Stomach (tissue), 9 donors: ENCODE results near the gene PLD4. TPM values are rescaled to one million over a fixed set of nuclear protein-coding genes. Genes with fewer than 3 reads are reported as not detected.

Source experiments
- DNase-seq, 2 donors: peaks; one replicate each; pipeline versions ENCODE4 v3.0.0 to v3.0.0-alpha.2; 2013 to 2019
- H3K27ac ChIP-seq, 5 donors: fragments of 200-600 bp in 4 of 5; sonication (generic) in 4 of 5; one replicate each; pipeline ENCODE4 v1.5.1; 2013 to 2019; ENCODE audit warnings: mild to moderate bottlenecking in 1 of 5, moderate library complexity in 1 of 5
- H3K27me3 ChIP-seq, 3 donors: fragments of 200-600 bp; sonication (generic); one replicate each; pipeline ENCODE4 v1.5.1; 2017 to 2019; ENCODE audit warnings: mixed run types in 1 of 3
- H3K36me3 ChIP-seq, 4 donors: fragments of 200-600 bp; sonication (generic); 1 replicate in 3 of 4; 2 replicates in 1 of 4; pipeline ENCODE4 v1.5.1; 2016 to 2019
- H3K4me1 ChIP-seq, 4 donors: fragments of 200-600 bp; sonication (generic); one replicate each; pipeline ENCODE4 v1.5.1; 2016 to 2019
- H3K4me3 ChIP-seq, 4 donors: fragments of 200-600 bp; sonication (generic) in 3 of 4; one replicate each; pipeline ENCODE4 v1.5.1; 2016 to 2019; ENCODE audit warnings: mild to moderate bottlenecking in 1 of 4
- H3K9me3 ChIP-seq, 4 donors: fragments of 200-600 bp; sonication (generic); one replicate each; pipeline ENCODE4 v1.5.1; 2016 to 2019
- CTCF ChIP-seq, 7 experiments: fragments of 450-650 bp in 4 of 7; fragments of 200-600 bp in 3 of 7; sonication (generic) in 3 of 7; IDR thresholded peaks; one replicate each; pipeline ENCODE4 v1.5.1; 2016 to 2019; ENCODE audit warnings: antibody characterized with exemption in 7 of 7, control low read depth in 2 of 7, mild to moderate bottlenecking in 1 of 7
- EP300 ChIP-seq: sonication (generic); formaldehyde crosslinking; IDR thresholded peaks from one replicate; pipeline ENCODE4 v1.6.1; 2017; ENCODE audit warnings: antibody characterized with exemption
- POLR2A ChIP-seq, 4 donors: fragments of 450-650 bp; IDR thresholded peaks; one replicate each; pipeline ENCODE4 v1.6.1; 2016; ENCODE audit warnings: antibody characterized with exemption in 4 of 4, control low read depth in 2 of 4, mild to moderate bottlenecking in 1 of 4, moderate library complexity in 1 of 4
- POLR2AphosphoS5 ChIP-seq, 3 donors: sonication (generic); formaldehyde crosslinking; IDR thresholded peaks; one replicate each; pipeline ENCODE4 v1.6.1; 2016; ENCODE audit warnings: antibody characterized with exemption in 3 of 3
- WGBS, 5 donors: extraction: QIAGEN DNeasy Blood & Tissue Kit in 3 of 5; methylation state at CpG; one replicate each; pipeline versions ENCODE4 v1.1.5 to v1.1.7; 2013 to 2018; 5-methylcytosine and 5-hydroxymethylcytosine counted together
- intact Hi-C: fragments of 100-400 bp; cut with DNase I; formaldehyde crosslinking; loops from one replicate; pipeline ENCODE4 v1.15.1; 2023; ENCODE audit warnings: low total_unique reads
- polyA plus RNA-seq, 3 donors: library from polyadenylated mRNA; stranded (reverse); fragments of 200-250 nt; gene quantifications; one replicate each; pipeline ENCODE4 v1.2.3, GENCODE V29; 2013
- total RNA-seq, 5 donors: library from RNA; depleted of rRNA; stranded (reverse); fragments of >200 nt; gene quantifications; one replicate each; pipeline versions ENCODE4 v1.1.0 to v1.2.3, GENCODE V29; 2014 to 2016
- donor health status: healthy with polysubstance abuse.
- donor health status: Bipolar disorder and iron deficiency.
- donor health status: healthy.

PLD4 gene
- total and polyA plus RNA-seq, 8 donors = 0.14 to 2.6 (median 1.2) TPM; not detected in 4

DNA sequence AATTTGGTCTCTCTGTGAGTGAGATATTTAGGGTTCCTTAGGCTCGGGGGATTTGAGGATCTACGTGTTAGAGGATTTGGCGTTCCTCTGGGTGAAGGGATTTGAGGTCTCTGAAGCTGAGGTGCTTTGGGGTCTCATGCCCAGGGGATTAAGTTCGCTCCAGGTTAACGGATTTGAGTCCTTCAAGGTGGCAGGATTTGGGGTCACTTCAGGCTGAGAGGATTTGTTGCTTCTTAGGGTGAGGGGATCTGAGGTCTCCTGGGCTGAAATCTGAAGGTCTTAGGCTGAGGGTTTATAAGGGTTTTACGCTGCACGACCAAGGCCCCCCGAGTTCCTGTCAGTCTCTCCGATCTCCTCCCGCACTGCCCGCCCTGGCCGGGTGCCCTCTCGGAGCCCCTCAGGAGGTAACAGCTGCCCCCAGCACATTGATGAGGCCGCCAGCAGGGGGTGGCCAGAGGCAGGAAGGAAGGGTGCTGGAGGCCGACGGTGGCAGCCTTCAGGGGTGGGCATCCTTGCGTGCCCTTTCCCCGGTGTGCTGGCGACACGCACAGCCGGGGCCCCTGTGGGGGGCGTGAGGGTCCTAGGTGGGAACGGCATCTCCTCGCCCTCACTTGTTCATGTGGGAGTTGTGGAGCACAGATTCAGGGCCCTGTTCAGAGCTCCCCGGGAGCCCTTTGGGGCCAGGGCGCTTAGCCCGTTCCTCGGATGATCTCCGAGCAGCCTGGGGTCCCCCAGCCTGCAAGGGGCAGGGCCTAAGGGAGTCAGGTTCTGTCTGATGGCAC is 45.3 kb upstream of the PLD4 start:
- H3K9me3 ChIP-seq = no peaks in the 10 kb centered on the region
- intact Hi-C loops = no loop called here
- TF ChIP-seq EP300 (no peak), CTCF (IDR thresholded peaks at IDR 0.05) (no peak), POLR2A (IDR thresholded peaks at IDR 0.05) (no peak), POLR2AphosphoS5 (IDR thresholded peaks at IDR 0.05) (no peak)
- peaks cover 32 to 73% (median 67%) of the 10 kb centered on the region in 4 donors for H3K36me3 ChIP-seq
- no peak overlapping the region for H3K27ac ChIP-seq
- H3K4me1 ChIP-seq = peaks cover 0 to 20% (median 7%) of the 10 kb centered on the region in 4 donors
- H3K4me3 ChIP-seq = no peak overlapping the region
- H3K27me3 ChIP-seq = no peaks in the 10 kb centered on the region
- no peak for DNase-seq
- 86 to 95% (median 87%) methylated on average over 14 to 29 of the region's 29 CpGs for WGBS, 5 donors

GRCh38 chr14:104879983-104880565 is 44.6 kb upstream of the PLD4 start:
- DNase-seq = no peak
- H3K9me3 ChIP-seq = no peaks in the 10 kb centered on the region
- 91 to 98% (median 94%) methylated on average over 12 to 15 of the region's 15 CpGs for WGBS, 5 donors

DNA sequence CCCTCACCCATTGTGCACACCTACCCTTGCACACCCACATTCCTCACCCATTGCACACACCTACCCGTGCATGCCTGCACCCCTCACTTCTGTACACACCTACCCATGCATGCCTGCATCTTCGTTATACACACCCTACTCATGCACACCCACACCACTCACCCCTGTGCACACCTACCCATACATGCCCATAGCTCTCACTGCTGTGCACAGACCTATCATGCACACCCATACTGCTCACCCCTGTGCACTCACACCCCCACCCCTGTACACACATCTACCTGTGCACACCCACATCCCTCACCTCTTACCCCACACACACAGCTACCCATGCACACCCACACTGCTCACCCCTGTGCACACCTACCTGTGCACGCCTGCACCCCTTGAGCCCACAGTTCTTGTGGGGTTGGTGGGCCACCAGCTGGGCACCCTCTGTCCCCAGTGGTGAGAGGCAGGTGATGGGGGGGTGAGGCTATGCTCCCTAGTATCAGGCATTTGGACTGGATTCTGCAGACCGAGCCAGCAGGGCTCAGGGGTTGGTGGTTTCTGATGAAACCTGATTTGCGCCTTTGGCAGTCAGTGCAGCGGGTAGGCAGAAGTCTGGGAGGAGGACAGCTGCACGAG is 44.0 kb upstream of the PLD4 start:
- intact Hi-C loops = no loop called here
- no peak overlapping the region for H3K4me3 ChIP-seq
- no peak for DNase-seq

More at GRCh38 chr14:104879983-104880565, 44.6 kb upstream of the PLD4 start:
- Histone ChIP-seq H3K4me1 (peaks cover 0 to 13% (median 5%) of the 10 kb centered on the region in 4 donors), H3K4me3 (no peak overlapping the region), H3K27ac (no peak overlapping the region), H3K36me3 (peaks cover 33 to 76% (median 69%) of the 10 kb centered on the region in 4 donors), H3K27me3 (no peaks in the 10 kb centered on the region)
- intact Hi-C loops = no loop called here
- TF ChIP-seq POLR2A (IDR thresholded peaks at IDR 0.05) = no peak
- TF ChIP-seq EP300 = no peak
- no peak for TF ChIP-seq CTCF (IDR thresholded peaks at IDR 0.05)
- no peak for TF ChIP-seq POLR2AphosphoS5 (IDR thresholded peaks at IDR 0.05)

More for the DNA sequence above, 44.0 kb upstream of the PLD4 start:
- TF ChIP-seq POLR2A (IDR thresholded peaks at IDR 0.05) (no peak), EP300 (no peak), POLR2AphosphoS5 (IDR thresholded peaks at IDR 0.05) (no peak), CTCF (IDR thresholded peaks at IDR 0.05) (peak in 1 of 7 experiments; percentile 8)
- WGBS, 5 donors = 66 to 82% (median 71%) methylated on average over 7 of the region's 7 CpGs
- no peak overlapping the region for H3K27ac ChIP-seq
- H3K27me3 ChIP-seq = no peaks in the 10 kb centered on the region
- H3K36me3 ChIP-seq = peaks cover 39 to 82% (median 75%) of the 10 kb centered on the region in 4 donors
- H3K4me1 ChIP-seq = peaks cover 0 to 7% (median 5%) of the 10 kb centered on the region in 4 donors
- no peaks in the 10 kb centered on the region for H3K9me3 ChIP-seq
